ENCODE data around the gene IGSF9B. TPM values are rescaled to one million over a fixed set of nuclear protein-coding genes. Genes with fewer than 3 reads are reported as not detected.

IGSF9B gene
- total RNA-seq, 2 donors from 2014 or later, result 1.6 to 3.3 TPM

DNA sequence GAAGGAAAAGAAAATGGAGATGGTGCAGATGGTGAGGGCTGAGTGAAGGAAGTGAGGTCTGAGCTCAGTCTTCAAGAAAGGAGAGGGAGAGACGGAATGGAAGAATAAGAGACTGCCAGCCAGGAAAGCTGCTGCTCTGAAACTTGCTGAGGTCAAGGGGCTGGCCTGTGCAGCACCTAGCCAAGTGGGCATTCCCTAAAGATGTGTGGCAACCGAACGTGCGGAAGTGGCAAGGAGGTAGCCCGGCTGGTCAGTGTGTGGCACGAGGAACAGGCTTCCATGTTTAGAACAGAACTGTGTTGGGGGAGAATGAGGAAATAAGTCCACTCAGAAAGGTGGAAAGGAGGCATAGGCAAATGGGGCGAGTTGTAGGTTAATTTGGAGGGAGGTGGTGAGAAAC is 7.6 kb upstream of the IGSF9B start:
- no peak for ATAC-seq
- WGBS, 2 donors, result 72% methylated on average over 7 of the region's 7 CpGs
- no peak for TF ChIP-seq POLR2A (IDR thresholded peaks at IDR 0.05)
- TF ChIP-seq, protein P1, sequence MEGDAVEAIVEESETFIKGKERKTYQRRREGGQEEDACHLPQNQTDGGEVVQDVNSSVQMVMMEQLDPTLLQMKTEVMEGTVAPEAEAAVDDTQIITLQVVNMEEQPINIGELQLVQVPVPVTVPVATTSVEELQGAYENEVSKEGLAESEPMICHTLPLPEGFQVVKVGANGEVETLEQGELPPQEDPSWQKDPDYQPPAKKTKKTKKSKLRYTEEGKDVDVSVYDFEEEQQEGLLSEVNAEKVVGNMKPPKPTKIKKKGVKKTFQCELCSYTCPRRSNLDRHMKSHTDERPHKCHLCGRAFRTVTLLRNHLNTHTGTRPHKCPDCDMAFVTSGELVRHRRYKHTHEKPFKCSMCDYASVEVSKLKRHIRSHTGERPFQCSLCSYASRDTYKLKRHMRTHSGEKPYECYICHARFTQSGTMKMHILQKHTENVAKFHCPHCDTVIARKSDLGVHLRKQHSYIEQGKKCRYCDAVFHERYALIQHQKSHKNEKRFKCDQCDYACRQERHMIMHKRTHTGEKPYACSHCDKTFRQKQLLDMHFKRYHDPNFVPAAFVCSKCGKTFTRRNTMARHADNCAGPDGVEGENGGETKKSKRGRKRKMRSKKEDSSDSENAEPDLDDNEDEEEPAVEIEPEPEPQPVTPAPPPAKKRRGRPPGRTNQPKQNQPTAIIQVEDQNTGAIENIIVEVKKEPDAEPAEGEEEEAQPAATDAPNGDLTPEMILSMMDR (IDR thresholded peaks at IDR 0.05), result no peak
- no peaks in the 10 kb centered on the region for H3K9me3 ChIP-seq
- peaks cover 0 to 6% of the 10 kb centered on the region in 2 donors for H3K27me3 ChIP-seq
- H3K36me3 ChIP-seq (replicated peaks in 1 of 2; ENCODE audit: insufficient read depth in 1 of 2, low read depth in 2 of 2), result no peaks in the 10 kb centered on the region
- H3K27ac ChIP-seq, result no peak overlapping the region
- no peaks in the 10 kb centered on the region for H3K4me1 ChIP-seq
- intact Hi-C loops (cut with DNase I), result loop anchor here (5.0 kb wide), 1 partner anchor 63 kb away; no protein-coding TSS in a partner anchor
- H3K4me3 ChIP-seq, result no peak overlapping the region
- no peak for DNase-seq

DNA sequence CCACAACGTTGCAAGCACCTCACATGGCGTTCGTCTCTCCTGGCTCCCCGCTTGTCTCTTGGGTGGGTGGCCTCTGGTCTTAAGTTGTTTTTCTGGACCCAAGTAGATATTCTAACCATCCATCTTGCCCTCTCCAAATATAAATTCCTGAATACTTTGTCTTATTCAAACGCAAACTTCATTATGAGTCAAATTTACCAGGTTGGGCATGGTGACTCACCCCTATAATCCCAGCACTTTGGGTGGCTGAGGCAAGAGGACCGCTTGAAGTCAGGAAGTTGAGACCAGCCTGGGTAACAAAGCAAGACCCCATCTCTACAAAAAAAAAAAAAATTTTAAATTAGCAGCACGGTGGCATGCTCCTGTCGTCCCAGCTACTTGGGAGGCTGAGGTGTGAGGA is 5.1 kb upstream of the IGSF9B start:
- peaks cover 13% of the 10 kb centered on the region for H3K4me1 ChIP-seq
- no peak for ATAC-seq
- 76 to 81% methylated on average over 8 of the region's 8 CpGs for WGBS, 2 donors
- no peak for TF ChIP-seq POLR2A (IDR thresholded peaks at IDR 0.05)
- TF ChIP-seq, protein P1 (IDR thresholded peaks at IDR 0.05), result no peak
- no peaks in the 10 kb centered on the region for H3K36me3 ChIP-seq (replicated peaks in 1 of 2; ENCODE audit: insufficient read depth in 1 of 2, low read depth in 2 of 2)
- H3K27me3 ChIP-seq, result no peaks in the 10 kb centered on the region
- H3K9me3 ChIP-seq, result no peaks in the 10 kb centered on the region
- no peak overlapping the region for H3K27ac ChIP-seq
- intact Hi-C loops (cut with DNase I), result loop anchor here (5.0 kb wide), 1 partner anchor 65 kb away; no protein-coding TSS in a partner anchor
- H3K4me3 ChIP-seq, result no peak overlapping the region
- no peak for DNase-seq

DNA sequence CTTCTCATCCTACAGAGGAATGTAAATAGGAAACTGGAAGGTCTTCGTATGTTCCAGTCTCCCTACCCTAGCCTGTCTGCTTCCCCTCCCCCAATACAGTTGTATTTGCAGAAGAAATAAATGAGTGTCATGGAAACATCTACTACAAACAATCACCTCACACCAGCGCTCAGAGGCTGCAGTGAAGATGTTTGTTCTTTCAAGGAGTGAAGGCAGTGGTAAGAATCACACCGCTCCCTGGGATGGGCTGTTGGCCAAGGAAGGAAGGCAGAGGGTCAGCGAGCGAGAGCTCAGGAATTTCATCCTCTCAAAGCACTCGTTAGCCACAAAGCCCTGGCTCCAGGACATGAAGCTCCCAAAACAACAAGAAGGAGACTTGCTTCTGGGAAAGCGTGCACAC is 1.1 kb upstream of the IGSF9B start:
- H3K9me3 ChIP-seq, result no peaks in the 10 kb centered on the region
- no peak overlapping the region for H3K27ac ChIP-seq
- no peak for DNase-seq
- H3K4me1 ChIP-seq, result peaks cover 23% of the 10 kb centered on the region
- no peak for ATAC-seq
- intact Hi-C loops (cut with DNase I), result no loop called here
- TF ChIP-seq POLR2A (IDR thresholded peaks at IDR 0.05), result no peak
- TF ChIP-seq, protein P1 (IDR thresholded peaks at IDR 0.05), result no peak
- WGBS, 2 donors, result 29 to 40% methylated on average over 7 of the region's 7 CpGs
- H3K4me3 ChIP-seq, result no peak overlapping the region
- H3K27me3 ChIP-seq, result peaks cover 0 to 14% of the 10 kb centered on the region in 2 donors
- H3K36me3 ChIP-seq (replicated peaks in 1 of 2; ENCODE audit: insufficient read depth in 1 of 2, low read depth in 2 of 2), result no peaks in the 10 kb centered on the region

DNA sequence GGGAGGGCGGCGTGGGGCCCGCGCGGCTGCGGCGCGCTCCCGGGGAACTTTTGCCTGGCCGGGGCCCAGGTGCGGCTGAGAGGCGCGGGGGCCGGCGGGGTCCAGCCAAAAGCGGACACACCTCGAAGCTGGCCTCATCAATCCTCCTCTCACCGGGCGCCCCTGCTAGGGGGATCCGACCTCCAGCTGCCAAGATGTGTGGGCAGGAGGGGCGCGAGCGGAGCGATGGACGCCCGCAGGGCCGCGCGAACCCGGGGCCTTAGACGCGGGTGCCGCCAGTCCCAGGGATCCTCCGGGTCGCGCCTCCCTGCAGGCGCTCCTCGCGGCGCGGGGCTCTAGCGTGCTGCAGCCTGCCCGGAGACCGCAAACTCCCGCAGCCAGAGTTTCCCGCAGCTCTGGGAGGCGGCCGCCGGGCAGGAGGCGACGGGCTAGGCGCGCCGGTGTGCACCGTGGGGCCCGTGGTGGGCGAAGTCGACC is 785 bp downstream of the IGSF9B start:
- peak overlapping the region; percentile 19 to 56 for H3K4me3 ChIP-seq
- peaks cover 0 to 14% of the 10 kb centered on the region in 2 donors for H3K27me3 ChIP-seq
- 1% methylated on average over 41 of the region's 58 CpGs; no CpG with 5 or more reads in 1 of the 2 donors for WGBS, 2 donors
- DNase-seq, result no peak
- no peak overlapping the region for H3K27ac ChIP-seq
- intact Hi-C loops (cut with DNase I), result no loop called here
- H3K9me3 ChIP-seq, result no peaks in the 10 kb centered on the region
- ATAC-seq, result no peak
- TF ChIP-seq POLR2A (IDR thresholded peaks at IDR 0.05), result no peak
- TF ChIP-seq, protein P1 (IDR thresholded peaks at IDR 0.05), result no peak
- no peaks in the 10 kb centered on the region for H3K36me3 ChIP-seq (replicated peaks in 1 of 2; ENCODE audit: insufficient read depth in 1 of 2, low read depth in 2 of 2)
- H3K4me1 ChIP-seq, result peaks cover 23% of the 10 kb centered on the region

Measured in body of pancreas (tissue), 4 donors.